ENCODE results near the gene KLHDC4.

Gene KLHDC4

DNA sequence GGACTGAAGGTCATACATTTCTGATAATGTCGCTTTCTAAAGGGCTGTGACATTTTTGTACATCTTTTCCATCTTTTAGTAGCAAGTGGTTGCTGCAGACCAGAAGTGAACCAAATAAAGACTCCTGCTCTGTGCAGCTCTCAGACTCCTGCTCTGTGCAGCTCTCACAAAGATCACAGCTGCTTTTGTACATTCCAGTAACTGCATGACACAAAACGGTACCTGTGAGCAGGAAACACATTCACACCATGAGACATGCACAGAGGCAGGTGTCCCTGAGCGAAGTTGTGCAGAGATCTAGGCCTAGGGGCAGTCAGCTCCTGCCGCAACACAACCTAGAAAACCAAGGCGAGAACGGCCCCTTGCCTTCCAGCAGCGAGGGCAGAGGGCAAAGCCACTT lies 67.5 kb downstream of the KLHDC4 start:
- H3K36me3 ChIP-seq (ENCODE audit: control insufficient read depth, insufficient read depth, low read length) = no peaks in the 10 kb centered on the region
- H3K9me3 ChIP-seq (ENCODE audit: control insufficient read depth, low read length) = no peaks in the 10 kb centered on the region
- no peaks in the 10 kb centered on the region for H3K4me1 ChIP-seq (ENCODE audit: control insufficient read depth, insufficient read depth, low read length)

GRCh38 chr16:87697792-87698191 lies 68.0 kb downstream of the KLHDC4 start:
- Histone ChIP-seq H3K27me3 (ENCODE audit: control insufficient read depth, insufficient read depth, low read length) (no peaks in the 10 kb centered on the region), H3K4me1 (ENCODE audit: control insufficient read depth, insufficient read depth, low read length) (no peaks in the 10 kb centered on the region), H3K9ac (ENCODE audit: low read length) (no peak overlapping the region), H3K36me3 (ENCODE audit: control insufficient read depth, insufficient read depth, low read length) (no peaks in the 10 kb centered on the region), H3K4me3 (ENCODE audit: low read length) (no peak overlapping the region), H3K9me3 (ENCODE audit: control insufficient read depth, low read length) (no peaks in the 10 kb centered on the region)

More for the DNA sequence above, 67.5 kb downstream of the KLHDC4 start:
- H3K4me3 ChIP-seq (ENCODE audit: low read length) = no peak overlapping the region
- H3K9ac ChIP-seq (ENCODE audit: low read length) = no peak overlapping the region
- no peaks in the 10 kb centered on the region for H3K27me3 ChIP-seq (ENCODE audit: control insufficient read depth, insufficient read depth, low read length)

GRCh38 chr16:87697256-87697655 lies 68.5 kb downstream of the KLHDC4 start:
- H3K36me3 ChIP-seq (ENCODE audit: control insufficient read depth, insufficient read depth, low read length) = no peaks in the 10 kb centered on the region
- H3K4me1 ChIP-seq (ENCODE audit: control insufficient read depth, insufficient read depth, low read length) = no peaks in the 10 kb centered on the region
- no peaks in the 10 kb centered on the region for H3K27me3 ChIP-seq (ENCODE audit: control insufficient read depth, insufficient read depth, low read length)
- no peak overlapping the region for H3K9ac ChIP-seq (ENCODE audit: low read length)
- no peaks in the 10 kb centered on the region for H3K9me3 ChIP-seq (ENCODE audit: control insufficient read depth, low read length)
- no peak overlapping the region for H3K4me3 ChIP-seq (ENCODE audit: low read length)

DNA sequence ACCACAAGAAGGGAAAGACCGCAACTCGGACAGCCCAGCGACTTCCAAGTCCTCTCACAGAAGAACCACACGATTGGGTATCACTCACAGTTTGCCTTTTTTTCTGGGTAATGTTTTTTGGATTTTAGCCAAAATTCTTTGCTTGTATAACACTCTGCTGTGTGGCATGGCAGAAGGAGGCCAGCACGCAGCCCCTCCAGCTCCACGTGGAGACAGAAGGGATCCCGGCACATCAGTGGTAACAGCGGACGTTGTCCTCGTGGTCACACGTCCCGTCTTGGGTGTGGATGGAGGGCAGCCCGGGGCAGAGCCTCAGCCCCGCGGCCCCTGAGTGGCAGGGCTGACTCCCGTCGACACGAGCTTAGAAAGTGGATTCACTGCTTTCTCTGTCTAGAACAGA lies 69.1 kb downstream of the KLHDC4 start:
- no peaks in the 10 kb centered on the region for H3K36me3 ChIP-seq (ENCODE audit: control insufficient read depth, insufficient read depth, low read length)
- H3K27me3 ChIP-seq (ENCODE audit: control insufficient read depth, insufficient read depth, low read length) = no peaks in the 10 kb centered on the region
- no peak overlapping the region for H3K9ac ChIP-seq (ENCODE audit: low read length)
- H3K4me3 ChIP-seq (ENCODE audit: low read length) = no peak overlapping the region
- no peaks in the 10 kb centered on the region for H3K9me3 ChIP-seq (ENCODE audit: control insufficient read depth, low read length)
- H3K4me1 ChIP-seq (ENCODE audit: control insufficient read depth, insufficient read depth, low read length) = no peaks in the 10 kb centered on the region

GRCh38 chr16:87695534-87695933 lies 70.3 kb downstream of the KLHDC4 start:
- Histone ChIP-seq H3K27me3 (ENCODE audit: control insufficient read depth, insufficient read depth, low read length) (no peaks in the 10 kb centered on the region), H3K4me1 (ENCODE audit: control insufficient read depth, insufficient read depth, low read length) (no peaks in the 10 kb centered on the region)

DNA sequence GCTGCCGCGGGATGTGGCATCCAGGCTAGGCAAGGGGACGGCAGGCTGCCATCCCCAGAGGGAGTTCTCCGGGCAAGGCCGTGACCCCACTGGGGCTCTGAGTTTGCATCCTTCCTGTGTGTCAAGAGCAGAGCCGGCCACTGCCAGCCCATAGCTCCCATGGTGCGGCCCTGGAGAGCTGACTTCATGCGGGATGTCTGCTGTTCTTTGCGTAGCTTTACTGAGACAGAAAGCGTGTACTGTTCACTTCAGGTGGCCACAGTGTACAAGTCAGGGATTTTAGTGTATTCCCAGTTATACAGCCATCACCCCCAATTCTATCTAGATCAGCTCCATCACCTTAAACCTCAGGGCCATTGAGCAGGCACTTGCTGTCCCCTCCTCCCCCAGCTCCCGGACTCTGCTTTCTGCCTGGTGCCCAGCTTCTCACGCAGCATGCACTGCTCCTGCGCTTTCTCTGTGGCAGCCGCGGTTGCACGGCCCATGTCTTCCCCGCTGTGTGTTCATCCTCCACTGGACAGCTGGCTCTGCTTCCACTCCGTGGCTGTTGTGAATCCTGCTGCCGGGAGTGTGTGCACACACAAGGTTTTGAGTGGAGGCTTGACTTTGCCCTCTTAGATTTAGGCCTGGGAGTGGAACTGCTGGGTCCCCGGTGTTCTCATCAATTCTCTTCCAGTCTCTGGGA lies 71.2 kb downstream of the KLHDC4 start:
- H3K9me3 ChIP-seq (ENCODE audit: control insufficient read depth, low read length) = no peaks in the 10 kb centered on the region
- no peaks in the 10 kb centered on the region for H3K27me3 ChIP-seq (ENCODE audit: control insufficient read depth, insufficient read depth, low read length)
- H3K9ac ChIP-seq (ENCODE audit: low read length) = no peak overlapping the region
- no peaks in the 10 kb centered on the region for H3K4me1 ChIP-seq (ENCODE audit: control insufficient read depth, insufficient read depth, low read length)
- H3K36me3 ChIP-seq (ENCODE audit: control insufficient read depth, insufficient read depth, low read length) = no peaks in the 10 kb centered on the region
- no peak overlapping the region for H3K4me3 ChIP-seq (ENCODE audit: low read length)

More at GRCh38 chr16:87695534-87695933, 70.3 kb downstream of the KLHDC4 start:
- no peak overlapping the region for H3K4me3 ChIP-seq (ENCODE audit: low read length)
- H3K9me3 ChIP-seq (ENCODE audit: control insufficient read depth, low read length) = no peaks in the 10 kb centered on the region
- no peak overlapping the region for H3K9ac ChIP-seq (ENCODE audit: low read length)
- no peaks in the 10 kb centered on the region for H3K36me3 ChIP-seq (ENCODE audit: control insufficient read depth, insufficient read depth, low read length)

- no peaks in the 10 kb centered on the region for H3K4me1 ChIP-seq (ENCODE audit: control insufficient read depth, insufficient read depth, low read length)
- H3K27me3 ChIP-seq (ENCODE audit: control insufficient read depth, insufficient read depth, low read length) = no peaks in the 10 kb centered on the region
- no peak overlapping the region for H3K9ac ChIP-seq (ENCODE audit: low read length)
- no peaks in the 10 kb centered on the region for H3K9me3 ChIP-seq (ENCODE audit: control insufficient read depth, low read length)
- H3K36me3 ChIP-seq (ENCODE audit: control insufficient read depth, insufficient read depth, low read length) = no peaks in the 10 kb centered on the region
- H3K4me3 ChIP-seq (ENCODE audit: low read length) = no peak overlapping the region
Observed at GRCh38 chr16:87693827-87694226, 72.0 kb downstream of the KLHDC4 start.

DNA sequence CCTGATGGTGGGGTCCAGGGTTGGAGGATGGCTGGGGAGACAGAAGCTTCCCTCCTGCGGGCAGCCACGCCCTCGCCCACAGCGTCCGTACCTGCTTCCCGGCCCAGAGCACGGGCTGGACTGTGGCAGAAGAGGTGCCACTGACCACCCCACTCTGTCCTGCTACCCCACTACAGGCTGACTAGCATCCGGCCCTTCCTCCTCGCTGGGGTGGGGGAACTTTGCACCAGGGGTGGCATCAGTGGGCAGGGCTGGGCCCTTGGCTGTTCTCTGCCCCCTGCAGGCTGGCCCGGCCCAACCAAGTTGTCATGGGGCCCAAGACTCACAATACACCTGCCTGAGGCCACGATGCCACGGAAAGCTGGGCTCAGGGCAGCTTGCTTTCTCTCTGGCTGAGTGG lies 73.0 kb downstream of the KLHDC4 start:
- Histone ChIP-seq H3K9ac (ENCODE audit: low read length) (no peak overlapping the region), H3K36me3 (ENCODE audit: control insufficient read depth, insufficient read depth, low read length) (no peaks in the 10 kb centered on the region), H3K4me3 (ENCODE audit: low read length) (no peak overlapping the region), H3K27me3 (ENCODE audit: control insufficient read depth, insufficient read depth, low read length) (no peaks in the 10 kb centered on the region), H3K9me3 (ENCODE audit: control insufficient read depth, low read length) (no peaks in the 10 kb centered on the region), H3K4me1 (ENCODE audit: control insufficient read depth, insufficient read depth, low read length) (no peaks in the 10 kb centered on the region)

GRCh38 chr16:87692176-87692575 lies 73.6 kb downstream of the KLHDC4 start:
- H3K4me1 ChIP-seq (ENCODE audit: control insufficient read depth, insufficient read depth, low read length) = no peaks in the 10 kb centered on the region
- H3K27me3 ChIP-seq (ENCODE audit: control insufficient read depth, insufficient read depth, low read length) = no peaks in the 10 kb centered on the region
- no peak overlapping the region for H3K9ac ChIP-seq (ENCODE audit: low read length)
- no peak overlapping the region for H3K4me3 ChIP-seq (ENCODE audit: low read length)
- no peaks in the 10 kb centered on the region for H3K36me3 ChIP-seq (ENCODE audit: control insufficient read depth, insufficient read depth, low read length)
- H3K9me3 ChIP-seq (ENCODE audit: control insufficient read depth, low read length) = no peaks in the 10 kb centered on the region

DNA sequence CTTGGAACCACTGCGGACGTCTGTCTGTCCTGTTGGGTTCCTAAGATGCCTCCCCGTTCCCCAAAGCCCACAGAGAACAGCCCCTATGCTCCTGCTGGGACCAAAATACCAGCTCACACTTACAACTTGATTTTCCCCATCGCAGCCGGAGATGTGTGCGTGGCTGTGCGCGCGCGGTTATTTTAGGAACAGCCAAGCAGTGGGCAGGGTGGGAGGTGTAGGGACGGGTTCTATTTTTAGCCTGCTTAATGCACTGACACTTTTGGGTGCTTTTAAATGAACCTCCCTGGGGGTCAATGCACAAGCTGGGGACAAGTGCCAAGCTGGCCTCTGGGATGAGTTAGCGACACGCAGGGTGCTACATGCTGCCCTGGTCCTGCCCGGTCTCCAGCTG lies 74.1 kb downstream of the KLHDC4 start:
- Histone ChIP-seq H3K9me3 (ENCODE audit: control insufficient read depth, low read length) (no peaks in the 10 kb centered on the region), H3K4me1 (ENCODE audit: control insufficient read depth, insufficient read depth, low read length) (no peaks in the 10 kb centered on the region), H3K9ac (ENCODE audit: low read length) (no peak overlapping the region), H3K36me3 (ENCODE audit: control insufficient read depth, insufficient read depth, low read length) (no peaks in the 10 kb centered on the region), H3K4me3 (ENCODE audit: low read length) (no peak overlapping the region), H3K27me3 (ENCODE audit: control insufficient read depth, insufficient read depth, low read length) (no peaks in the 10 kb centered on the region)

DNA sequence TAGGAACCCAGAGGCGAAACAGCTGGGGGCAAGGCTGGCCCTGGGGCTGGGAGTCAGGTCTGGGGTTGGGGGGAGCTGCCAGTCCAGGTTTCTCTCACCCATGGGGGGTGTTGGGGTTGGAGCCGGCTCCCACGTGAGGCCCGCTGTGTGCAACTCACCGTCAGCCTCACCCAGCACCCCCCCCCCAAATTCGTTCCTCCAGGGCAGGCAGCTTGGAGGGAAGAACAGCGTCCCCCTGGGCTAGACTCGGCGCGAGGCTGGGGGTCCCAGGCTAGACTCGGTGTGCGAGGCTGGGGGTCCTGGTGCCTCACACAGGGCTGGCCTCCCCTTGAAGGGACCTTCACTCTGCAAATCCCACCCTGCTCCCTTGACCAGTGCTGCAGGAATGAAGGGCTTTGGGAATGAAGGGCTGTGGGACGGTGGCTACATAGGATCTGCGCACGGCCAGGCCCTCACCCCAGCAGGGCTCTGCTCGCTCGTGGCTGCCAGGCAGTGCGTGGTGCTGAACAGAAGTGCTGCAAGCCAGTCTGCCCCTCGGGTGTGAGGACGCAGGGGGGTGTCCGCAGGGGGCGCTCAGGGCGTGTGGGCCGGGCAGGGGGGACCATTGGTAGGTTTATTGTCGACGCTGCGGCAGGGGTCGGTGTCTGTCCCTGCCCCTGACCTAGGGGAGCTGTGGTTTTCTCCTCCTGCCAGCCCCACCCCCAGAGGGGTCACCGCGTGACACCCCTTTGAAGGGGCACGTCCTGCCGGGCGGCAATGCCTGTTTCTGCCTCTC lies 74.7 kb downstream of the KLHDC4 start:
- H3K36me3 ChIP-seq (ENCODE audit: control insufficient read depth, insufficient read depth, low read length) = no peaks in the 10 kb centered on the region
- no peak overlapping the region for H3K9ac ChIP-seq (ENCODE audit: low read length)
- H3K4me1 ChIP-seq (ENCODE audit: control insufficient read depth, insufficient read depth, low read length) = no peaks in the 10 kb centered on the region
- no peaks in the 10 kb centered on the region for H3K27me3 ChIP-seq (ENCODE audit: control insufficient read depth, insufficient read depth, low read length)
- no peaks in the 10 kb centered on the region for H3K9me3 ChIP-seq (ENCODE audit: control insufficient read depth, low read length)
- H3K4me3 ChIP-seq (ENCODE audit: low read length) = no peak overlapping the region

- H3K4me1 ChIP-seq (ENCODE audit: control insufficient read depth, insufficient read depth, low read length) = no peaks in the 10 kb centered on the region
- H3K9ac ChIP-seq (ENCODE audit: low read length) = no peak overlapping the region
- no peaks in the 10 kb centered on the region for H3K27me3 ChIP-seq (ENCODE audit: control insufficient read depth, insufficient read depth, low read length)
- H3K36me3 ChIP-seq (ENCODE audit: control insufficient read depth, insufficient read depth, low read length) = no peaks in the 10 kb centered on the region
- no peaks in the 10 kb centered on the region for H3K9me3 ChIP-seq (ENCODE audit: control insufficient read depth, low read length)
- H3K4me3 ChIP-seq (ENCODE audit: low read length) = no peak overlapping the region
Observed at GRCh38 chr16:87689956-87690465, 75.8 kb downstream of the KLHDC4 start.
